ENCODE measurements around the gene SOCS3. TPM values are rescaled to one million over a fixed set of nuclear protein-coding genes. Genes with fewer than 3 reads are reported as not detected.

SOCS3 gene
- total and polyA plus RNA-seq, 2 experiments from 2014 or later, result 13.2 to 32.9 TPM

GRCh38 chr17:78355701-78356100 is 4.2 kb downstream of the SOCS3 start (continued):
- TF ChIP-seq REST (IDR thresholded peaks at IDR 0.05; ENCODE audit: unreplicated experiment) (no peak), NANOG (IDR thresholded peaks at IDR 0.05; ENCODE audit: borderline replicate concordance) (no peak), ZNF331 (CRISPR knock-in tag; IDR thresholded peaks at IDR 0.05; ENCODE audit: low read depth) (no peak)

- H3K27me3 ChIP-seq (ENCODE audit: insufficient read depth), result peaks cover 34% of the 10 kb centered on the region
- peaks cover 28% of the 10 kb centered on the region for H4K20me1 ChIP-seq (replicated peaks; ENCODE audit: insufficient read depth)
- TF ChIP-seq EZH2phosphoT487 (IDR thresholded peaks at IDR 0.05; ENCODE audit: unreplicated experiment) (no peak), ZNF462 (CRISPR knock-in tag; IDR thresholded peaks at IDR 0.05) (no peak), STAT1 (IDR thresholded peaks at IDR 0.05; ENCODE audit: unreplicated experiment) (no peak), CTCF (conservative IDR thresholded peaks at IDR 0.05; ENCODE audit: low read depth in 2 of 2) (no peak), ZNF114 (CRISPR knock-in tag; IDR thresholded peaks at IDR 0.05) (no peak), ZNF331 (CRISPR knock-in tag; IDR thresholded peaks at IDR 0.05; ENCODE audit: low read depth) (no peak), ETS1 (IDR thresholded peaks at IDR 0.05) (no peak), EZH2 (IDR thresholded peaks at IDR 0.05; ENCODE audit: low read depth, unreplicated experiment) (no peak)
- Mint-ChIP-seq H3K36me3 (ENCODE audit: low read depth) (peaks cover 39% of the 10 kb centered on the region), H3K9me3 (0 out of 3 replicates have a peak, but pooled peaks cover 2% of the 10 kb centered on the region), H3K4me3 (peak overlapping the region; percentile 76; the same call in 1 of the 3 replicates), H3K27ac (peak overlapping the region; percentile 54; the same call in 1 of the 2 replicates), H3K27me3 (ENCODE audit: insufficient read depth, low read depth, poor library complexity) (peaks cover 36% of the 10 kb centered on the region), H3K4me1 (peaks cover 67% of the 10 kb centered on the region)
- no peaks in the 10 kb centered on the region for H3K9me2 ChIP-seq (ENCODE audit: insufficient read depth)
- H3K27ac ChIP-seq (ENCODE audit: low read depth), result no peak overlapping the region
- no peak overlapping the region for H2AFZ ChIP-seq
- peaks cover 62% of the 10 kb centered on the region for H3K4me1 ChIP-seq (ENCODE audit: insufficient read depth)
- peak overlapping the region; percentile 39 for H3K4me3 ChIP-seq
- peaks cover 12% of the 10 kb centered on the region; the same call in 1 of the 2 replicates for H3K36me3 ChIP-seq (ENCODE audit: insufficient read depth)
- peaks cover 54% of the 10 kb centered on the region for H3F3A ChIP-seq (replicated peaks; ENCODE audit: low read depth)
- DNase-seq (ENCODE audit: low spot score) (no peak), ATAC-seq (no peak)
- H3K79me2 ChIP-seq (replicated peaks; ENCODE audit: insufficient read depth), result peaks cover 34% of the 10 kb centered on the region
- H3K4me2 ChIP-seq, result peak overlapping the region; percentile 76
Observed at GRCh38 chr17:78355045-78355641, 4.7 kb downstream of the SOCS3 start.
